ENCODE data around the gene MAP3K9. TPM values are rescaled to one million over a fixed set of nuclear protein-coding genes. Genes with fewer than 3 reads are reported as not detected.

MAP3K9 gene
- total RNA-seq, 1 experiment from 2014 or later, result 28.0 TPM

- Mint-ChIP-seq H3K4me3 (no peak overlapping the region), H3K27me3 (ENCODE audit: low read depth) (no peaks in the 10 kb centered on the region), H3K27ac (no peak overlapping the region), H3K9me3 (no peaks in the 10 kb centered on the region), H3K4me1 (peaks cover 12% of the 10 kb centered on the region), H3K36me3 (peaks cover 3% of the 10 kb centered on the region; the same call in 1 of the 2 replicates)
- TF ChIP-seq USF2 (CRISPR knock-in tag; IDR thresholded peaks at IDR 0.05) (no peak), ZNF138 (CRISPR knock-in tag; conservative IDR thresholded peaks at IDR 0.05) (no peak), ATF2 (CRISPR knock-in tag; IDR thresholded peaks at IDR 0.05; ENCODE audit: borderline replicate concordance, low read depth) (no peak), ETV6 (CRISPR knock-in tag; IDR thresholded peaks at IDR 0.05) (no peak), FOXK1 (CRISPR knock-in tag; IDR thresholded peaks at IDR 0.05) (no peak), JUN (CRISPR knock-in tag; IDR thresholded peaks at IDR 0.05) (no peak), CREB1 (CRISPR knock-in tag; IDR thresholded peaks at IDR 0.05) (no peak), ZNF396 (CRISPR knock-in tag; IDR thresholded peaks at IDR 0.05; ENCODE audit: borderline replicate concordance) (no peak), FOXP1 (CRISPR knock-in tag; IDR thresholded peaks at IDR 0.05; ENCODE audit: borderline replicate concordance) (no peak), FOXJ3 (CRISPR knock-in tag; IDR thresholded peaks at IDR 0.05; ENCODE audit: borderline replicate concordance) (no peak), JAZF1 (CRISPR knock-in tag; IDR thresholded peaks at IDR 0.05) (no peak), AR (CRISPR knock-in tag; IDR thresholded peaks at IDR 0.05) (no peak), CREM (CRISPR knock-in tag; IDR thresholded peaks at IDR 0.05) (no peak), STAT6 (CRISPR knock-in tag; conservative IDR thresholded peaks at IDR 0.05; ENCODE audit: low read depth) (no peak), E2F4 (CRISPR knock-in tag; IDR thresholded peaks at IDR 0.05; ENCODE audit: borderline replicate concordance, low read depth) (no peak), NFE2L1 (CRISPR knock-in tag; IDR thresholded peaks at IDR 0.05) (no peak), CDX4 (CRISPR knock-in tag; IDR thresholded peaks at IDR 0.05; ENCODE audit: borderline replicate concordance) (no peak), HMGA2 (CRISPR knock-in tag; IDR thresholded peaks at IDR 0.05) (no peak), ZNF671 (CRISPR knock-in tag; IDR thresholded peaks at IDR 0.05) (no peak), USF1 (CRISPR knock-in tag; IDR thresholded peaks at IDR 0.05) (no peak)
- DNase-seq (ENCODE audit: low spot score) (no peak), ATAC-seq (no peak)
- CTCF ChIA-PET, result no interaction called here
- POLR2A ChIA-PET, result no interaction called here
Measured at GRCh38 chr14:70811050-70811449, 1.7 kb upstream of the MAP3K9 start.

Data from WTC11 (cell line).